ENCODE results near the gene CYP4B1. TPM values are rescaled to one million over a fixed set of nuclear protein-coding genes. Genes with fewer than 3 reads are reported as not detected.
"Not testable (repeated sequence)": the region's sequence is repeated elsewhere in the genome, so short reads cannot be mapped to it uniquely, and the experiment has no call there.

The CYP4B1 gene
- total and polyA plus RNA-seq, 3 experiments from 2014 or later, result not detected

DNA sequence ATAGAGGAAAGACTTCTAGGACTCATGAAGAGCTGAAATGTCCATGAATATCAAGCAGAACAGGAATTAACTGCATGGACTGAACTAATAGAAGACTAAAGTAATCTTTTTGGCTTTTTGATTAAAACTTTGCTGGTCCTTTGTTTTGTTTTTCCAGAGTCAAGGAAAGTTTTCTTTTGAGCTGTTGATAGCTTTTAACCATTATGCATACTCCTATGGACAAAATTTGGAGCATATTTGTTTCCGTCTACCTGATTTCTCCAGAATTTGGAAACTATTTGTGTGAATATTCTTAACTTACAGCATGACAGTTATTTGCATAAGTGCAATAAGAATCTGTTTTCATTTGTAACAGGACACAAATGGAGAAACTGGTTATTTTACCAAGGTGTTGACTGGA lies 24.5 kb upstream of the CYP4B1 start:
- Mint-ChIP-seq H3K4me3 (no peak overlapping the region), H3K9me3 (peaks cover 16 to 46% (median 36%) of the 10 kb centered on the region in 5 donors), H3K4me1 (peaks cover 0 to 2% (median 0%) of the 10 kb centered on the region in 3 donors), H3K27me3 (peaks cover 11 to 15% of the 10 kb centered on the region in 2 donors), H3K27ac (no peak overlapping the region), H3K36me3 (peaks cover 0 to 16% (median 1%) of the 10 kb centered on the region in 3 donors)
- H3K9me3 ChIP-seq (ENCODE audit: low read length), result peaks cover 11% of the 10 kb centered on the region
- H3K27me3 ChIP-seq (ENCODE audit: insufficient read depth, low read length, poor library complexity, severe bottlenecking), result no peaks in the 10 kb centered on the region
- no peak overlapping the region for H3K4me3 ChIP-seq (ENCODE audit: low read length)
- no peak overlapping the region for H3K27ac ChIP-seq (ENCODE audit: low read depth, low read length)
- H3K4me1 ChIP-seq (ENCODE audit: insufficient read depth, low read length), result no peaks in the 10 kb centered on the region
- H3K36me3 ChIP-seq (ENCODE audit: insufficient read depth, low read length), result no peaks in the 10 kb centered on the region
- no peak for DNase-seq
- ChIA-PET CTCF (no interaction called here), POLR2A (no interaction called here)

DNA sequence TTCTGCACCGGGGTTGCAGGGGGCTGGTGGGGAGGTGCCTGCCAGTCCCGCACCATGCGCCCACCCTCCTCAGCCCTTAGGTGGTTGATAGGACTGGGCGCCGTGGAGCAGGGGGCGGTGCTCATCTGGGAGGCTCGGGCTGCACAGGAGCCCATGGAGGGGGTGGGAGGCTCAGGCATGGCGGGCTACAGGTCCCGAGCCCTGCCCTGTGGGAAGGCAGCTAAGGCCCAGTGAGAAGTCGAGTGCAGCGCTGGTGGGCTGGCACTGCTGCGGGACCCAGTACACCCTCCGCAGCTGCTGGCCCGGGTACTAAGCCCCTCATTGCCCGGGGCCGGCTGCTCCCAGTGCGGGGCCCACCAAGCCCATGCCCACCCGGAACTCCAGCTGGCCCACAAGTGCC lies 20.4 kb upstream of the CYP4B1 start:
- H3K9me3 ChIP-seq (ENCODE audit: low read length); H3K4me1 ChIP-seq (ENCODE audit: insufficient read depth, low read length); H3K4me1 Mint-ChIP-seq; H3K27ac Mint-ChIP-seq; H3K4me3 Mint-ChIP-seq; H3K36me3 ChIP-seq (ENCODE audit: insufficient read depth, low read length); CTCF ChIA-PET; POLR2A ChIA-PET; H3K4me3 ChIP-seq (ENCODE audit: low read length); H3K27ac ChIP-seq (ENCODE audit: low read depth, low read length); H3K36me3 Mint-ChIP-seq; DNase-seq; H3K27me3 ChIP-seq (ENCODE audit: insufficient read depth, low read length, poor library complexity, severe bottlenecking): not testable (repeated sequence)
- H3K27me3 Mint-ChIP-seq, result peaks cover 14 to 26% of the 10 kb centered on the region in 2 donors
- peaks cover 4 to 13% (median 8%) of the 10 kb centered on the region in 5 donors for H3K9me3 Mint-ChIP-seq

DNA sequence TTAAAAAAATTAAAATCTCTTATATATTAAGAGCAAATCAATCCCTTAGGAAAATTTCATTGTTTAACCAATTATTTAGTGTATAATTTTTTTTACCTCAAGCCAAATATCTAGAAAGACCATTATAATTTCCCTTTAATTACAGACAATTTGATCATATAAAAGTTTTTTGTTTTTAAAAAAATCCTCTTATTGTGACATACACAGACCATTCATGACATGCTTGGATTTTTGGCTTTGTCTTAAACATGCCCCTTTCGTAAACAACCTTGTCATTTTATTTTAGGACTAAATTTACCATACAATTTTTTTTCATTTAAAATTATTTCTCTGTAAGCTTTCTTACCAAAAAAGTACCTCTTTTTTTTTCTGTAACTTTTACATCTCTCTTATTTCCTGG lies 14.2 kb upstream of the CYP4B1 start:
- no peak overlapping the region for H3K4me3 Mint-ChIP-seq
- H3K27me3 Mint-ChIP-seq, result peaks cover 22 to 51% of the 10 kb centered on the region in 2 donors
- Histone ChIP-seq H3K36me3 (ENCODE audit: insufficient read depth, low read length) (no peaks in the 10 kb centered on the region), H3K4me1 (ENCODE audit: insufficient read depth, low read length) (no peaks in the 10 kb centered on the region), H3K9me3 (ENCODE audit: low read length) (no peaks in the 10 kb centered on the region), H3K27ac (ENCODE audit: low read depth, low read length) (no peak overlapping the region), H3K4me3 (ENCODE audit: low read length) (no peak overlapping the region), H3K27me3 (ENCODE audit: insufficient read depth, low read length, poor library complexity, severe bottlenecking) (no peaks in the 10 kb centered on the region)
- no peak for DNase-seq
- H3K9me3 Mint-ChIP-seq, result peaks cover 0 to 5% (median 2%) of the 10 kb centered on the region in 5 donors
- ChIA-PET POLR2A (no interaction called here), CTCF (no interaction called here)
- H3K4me1 Mint-ChIP-seq, result peaks cover 0 to 8% (median 6%) of the 10 kb centered on the region in 3 donors
- peaks cover 0 to 9% (median 0%) of the 10 kb centered on the region in 3 donors for H3K36me3 Mint-ChIP-seq
- H3K27ac Mint-ChIP-seq, result no peak overlapping the region

DNA sequence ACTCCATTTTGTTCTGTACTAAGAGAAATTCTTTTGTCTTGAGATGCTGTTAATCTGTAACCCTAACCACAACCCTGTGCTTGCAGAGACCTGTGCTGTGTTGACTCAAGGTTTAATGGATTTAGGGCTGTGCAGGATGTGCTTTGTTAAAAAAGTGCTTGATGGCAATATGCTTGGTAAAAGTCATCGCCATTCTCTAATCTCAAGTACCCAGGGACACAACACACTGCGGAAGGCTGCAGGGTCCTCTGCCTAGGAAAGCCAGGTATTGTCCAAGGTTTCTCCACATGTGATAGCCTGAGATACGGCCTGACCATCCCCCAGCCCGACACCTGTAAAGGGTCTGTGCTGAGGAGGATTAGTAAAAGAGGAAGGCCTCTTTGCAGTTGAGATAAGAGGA lies 10.2 kb upstream of the CYP4B1 start:
- H3K27me3 ChIP-seq (ENCODE audit: insufficient read depth, low read length, poor library complexity, severe bottlenecking); CTCF ChIA-PET; H3K27ac Mint-ChIP-seq; DNase-seq; H3K36me3 ChIP-seq (ENCODE audit: insufficient read depth, low read length); H3K9me3 ChIP-seq (ENCODE audit: low read length); H3K9me3 Mint-ChIP-seq; POLR2A ChIA-PET; H3K27ac ChIP-seq (ENCODE audit: low read depth, low read length); H3K4me3 Mint-ChIP-seq; H3K4me1 ChIP-seq (ENCODE audit: insufficient read depth, low read length); H3K4me1 Mint-ChIP-seq; H3K4me3 ChIP-seq (ENCODE audit: low read length); H3K36me3 Mint-ChIP-seq: not testable (repeated sequence)
- H3K27me3 Mint-ChIP-seq, result peaks cover 19 to 54% of the 10 kb centered on the region in 2 donors

DNA sequence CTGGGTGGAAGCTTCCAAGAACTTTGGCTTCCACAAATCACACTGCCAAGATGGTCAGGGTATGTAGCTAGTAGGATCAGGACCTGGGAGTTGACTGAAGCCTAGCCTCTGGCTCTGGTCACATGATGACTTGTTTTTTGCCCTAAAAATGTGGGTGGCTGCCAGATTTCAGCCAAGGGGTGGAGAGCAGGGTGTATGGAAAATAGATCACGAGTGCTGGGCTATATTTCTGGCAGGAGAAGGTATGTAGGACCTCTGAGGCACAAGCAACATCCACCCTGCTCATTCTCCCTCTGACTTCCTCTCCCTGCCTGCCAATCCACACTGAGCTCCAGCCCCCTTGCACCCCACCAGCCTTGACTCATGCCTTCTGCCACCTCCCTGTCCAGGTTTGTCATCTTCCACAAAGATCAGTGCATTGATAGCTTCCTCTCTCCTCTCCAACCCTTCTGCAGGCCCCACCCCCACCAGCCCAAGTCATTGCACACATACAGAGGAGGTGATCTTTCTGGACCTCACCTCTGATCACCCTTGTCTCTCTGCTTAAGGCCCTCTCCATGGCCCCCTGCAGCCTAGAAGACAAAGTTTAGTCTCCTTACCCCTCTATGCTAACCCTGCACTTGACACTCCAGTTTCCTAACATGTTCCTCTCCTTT lies 8.3 kb upstream of the CYP4B1 start:
- no peak overlapping the region for H3K27ac ChIP-seq (ENCODE audit: low read depth, low read length)
- ChIA-PET POLR2A (no interaction called here), CTCF (no interaction called here)
- H3K36me3 Mint-ChIP-seq, result no peaks in the 10 kb centered on the region
- no peak overlapping the region for H3K4me3 ChIP-seq (ENCODE audit: low read length)
- no peaks in the 10 kb centered on the region for H3K27me3 ChIP-seq (ENCODE audit: insufficient read depth, low read length, poor library complexity, severe bottlenecking)
- DNase-seq, result no peak
- no peak overlapping the region for H3K4me3 Mint-ChIP-seq
- no peaks in the 10 kb centered on the region for H3K9me3 ChIP-seq (ENCODE audit: low read length)
- H3K4me1 Mint-ChIP-seq, result no peaks in the 10 kb centered on the region
- peaks cover 0 to 5% (median 2%) of the 10 kb centered on the region in 5 donors for H3K9me3 Mint-ChIP-seq
- peaks cover 18 to 51% of the 10 kb centered on the region in 2 donors for H3K27me3 Mint-ChIP-seq
- H3K27ac Mint-ChIP-seq, result no peak overlapping the region
- H3K36me3 ChIP-seq (ENCODE audit: insufficient read depth, low read length), result no peaks in the 10 kb centered on the region
- H3K4me1 ChIP-seq (ENCODE audit: insufficient read depth, low read length), result no peaks in the 10 kb centered on the region

DNA sequence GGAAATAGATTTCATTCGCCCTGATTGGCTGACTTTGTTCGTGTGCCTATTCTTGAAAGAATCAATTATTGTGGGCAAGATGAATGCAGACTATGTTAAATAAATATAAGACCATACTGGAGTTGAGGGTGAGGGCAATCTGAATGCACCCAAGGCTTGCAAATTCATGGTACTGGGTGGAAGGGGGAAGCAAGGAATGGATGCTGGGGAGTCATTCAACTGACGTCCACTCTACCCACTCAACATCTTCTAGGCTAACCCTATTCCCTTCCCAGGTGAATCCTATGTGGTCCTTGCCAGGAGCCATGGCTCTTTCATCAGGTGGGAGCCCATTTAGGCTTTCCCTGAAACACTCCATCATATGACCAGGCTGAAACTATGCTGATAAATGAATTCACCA lies 5.7 kb upstream of the CYP4B1 start:
- no peaks in the 10 kb centered on the region for H3K9me3 ChIP-seq (ENCODE audit: low read length)
- H3K27ac Mint-ChIP-seq, result no peak overlapping the region
- ChIA-PET CTCF (no interaction called here), POLR2A (no interaction called here)
- H3K27ac ChIP-seq (ENCODE audit: low read depth, low read length), result no peak overlapping the region
- no peak overlapping the region for H3K4me3 Mint-ChIP-seq
- no peak for DNase-seq
- H3K4me1 Mint-ChIP-seq, result no peaks in the 10 kb centered on the region
- no peak overlapping the region for H3K4me3 ChIP-seq (ENCODE audit: low read length)
- H3K36me3 Mint-ChIP-seq, result no peaks in the 10 kb centered on the region
- H3K36me3 ChIP-seq (ENCODE audit: insufficient read depth, low read length), result no peaks in the 10 kb centered on the region
- no peaks in the 10 kb centered on the region for H3K4me1 ChIP-seq (ENCODE audit: insufficient read depth, low read length)
- peaks cover 24 to 53% of the 10 kb centered on the region in 2 donors for H3K27me3 Mint-ChIP-seq
- no peaks in the 10 kb centered on the region for H3K27me3 ChIP-seq (ENCODE audit: insufficient read depth, low read length, poor library complexity, severe bottlenecking)
- H3K9me3 Mint-ChIP-seq, result peaks cover 0 to 5% (median 2%) of the 10 kb centered on the region in 5 donors

DNA sequence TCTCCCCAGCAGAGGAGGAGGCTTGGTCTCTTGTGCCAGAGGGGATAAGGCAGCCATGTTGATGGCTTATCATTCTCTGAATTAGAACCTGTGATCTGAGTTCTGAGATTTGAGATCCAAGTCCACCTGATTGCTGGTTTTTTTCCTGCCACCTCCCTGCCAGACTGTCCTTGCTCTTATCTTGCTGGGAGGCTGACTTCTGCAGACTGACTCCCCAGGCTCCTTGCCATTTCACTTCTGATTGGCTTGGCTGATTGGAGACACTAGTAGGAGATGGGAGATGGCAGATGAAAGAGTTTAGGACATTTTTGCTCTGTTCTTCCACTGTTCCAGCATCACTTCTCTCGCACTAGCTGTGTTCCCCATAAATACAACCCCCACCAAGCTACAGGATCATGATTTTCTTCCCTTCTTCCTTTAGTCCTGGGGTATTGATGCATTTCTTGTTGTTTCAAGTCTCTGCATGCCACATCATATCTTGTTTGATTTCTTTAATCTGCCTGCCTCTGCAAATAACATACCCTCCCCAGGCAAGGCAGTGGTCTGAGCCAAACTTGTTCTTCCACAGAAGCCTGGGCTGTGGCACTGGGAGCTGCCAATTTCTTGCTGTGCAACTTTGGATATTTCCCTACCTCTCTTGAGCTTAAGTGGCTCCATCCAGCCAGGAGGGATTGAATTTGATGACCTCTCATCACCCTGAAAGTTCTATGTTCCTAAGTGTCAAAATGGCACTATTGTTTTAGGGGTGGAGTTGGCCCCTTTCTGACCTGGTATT lies 963 bp upstream of the CYP4B1 start:
- H3K36me3 Mint-ChIP-seq, result no peaks in the 10 kb centered on the region
- H3K27ac Mint-ChIP-seq, result no peak overlapping the region
- ChIA-PET POLR2A (no interaction called here), CTCF (no interaction called here)
- no peaks in the 10 kb centered on the region for H3K27me3 ChIP-seq (ENCODE audit: insufficient read depth, low read length, poor library complexity, severe bottlenecking)
- peaks cover 0 to 2% (median 0%) of the 10 kb centered on the region in 5 donors for H3K9me3 Mint-ChIP-seq
- no peaks in the 10 kb centered on the region for H3K9me3 ChIP-seq (ENCODE audit: low read length)
- no peak overlapping the region for H3K4me3 Mint-ChIP-seq
- H3K4me3 ChIP-seq (ENCODE audit: low read length), result no peak overlapping the region
- H3K4me1 Mint-ChIP-seq, result no peaks in the 10 kb centered on the region
- peaks cover 28 to 37% of the 10 kb centered on the region in 2 donors for H3K27me3 Mint-ChIP-seq
- H3K27ac ChIP-seq (ENCODE audit: low read depth, low read length), result no peak overlapping the region
- H3K4me1 ChIP-seq (ENCODE audit: insufficient read depth, low read length), result no peaks in the 10 kb centered on the region
- no peaks in the 10 kb centered on the region for H3K36me3 ChIP-seq (ENCODE audit: insufficient read depth, low read length)
- no peak for DNase-seq

DNA sequence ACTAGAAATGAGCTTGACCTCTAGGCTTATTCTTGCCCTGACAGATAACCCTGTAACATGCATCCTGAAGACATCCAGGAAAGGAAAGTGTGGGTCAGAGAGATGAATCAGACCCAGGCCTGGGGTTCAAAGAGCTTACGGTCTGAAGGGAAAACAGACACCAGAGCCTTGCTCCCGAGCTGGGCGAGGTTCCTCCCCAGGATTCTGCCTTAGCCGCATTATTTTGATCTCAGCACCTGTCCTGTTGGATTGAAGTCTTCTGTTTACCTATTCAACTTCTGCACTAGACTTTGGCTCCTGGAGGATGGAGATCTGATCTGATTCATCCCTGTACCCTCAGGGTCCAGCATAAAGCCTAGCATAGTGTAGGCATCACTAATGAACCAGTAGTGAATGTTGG lies 1.9 kb downstream of the CYP4B1 start:
- H3K4me3 Mint-ChIP-seq, result no peak overlapping the region
- H3K4me1 ChIP-seq (ENCODE audit: insufficient read depth, low read length), result no peaks in the 10 kb centered on the region
- H3K27me3 ChIP-seq (ENCODE audit: insufficient read depth, low read length, poor library complexity, severe bottlenecking), result no peaks in the 10 kb centered on the region
- H3K36me3 ChIP-seq (ENCODE audit: insufficient read depth, low read length), result no peaks in the 10 kb centered on the region
- CTCF ChIA-PET, result no interaction called here
- no peak overlapping the region for H3K27ac ChIP-seq (ENCODE audit: low read depth, low read length)
- no peaks in the 10 kb centered on the region for H3K4me1 Mint-ChIP-seq
- H3K9me3 ChIP-seq (ENCODE audit: low read length), result no peaks in the 10 kb centered on the region
- POLR2A ChIA-PET, result no interaction called here
- H3K9me3 Mint-ChIP-seq, result no peaks in the 10 kb centered on the region
- H3K27me3 Mint-ChIP-seq, result peaks cover 32 to 46% of the 10 kb centered on the region in 2 donors
- H3K36me3 Mint-ChIP-seq, result no peaks in the 10 kb centered on the region
- DNase-seq, result no peak
- H3K4me3 ChIP-seq (ENCODE audit: low read length), result no peak overlapping the region
- H3K27ac Mint-ChIP-seq, result no peak overlapping the region

All from CD8-positive, alpha-beta memory T cell (primary cell).